Stimulated activated CD8-positive, alpha-beta memory T cell treated with anti-CD3 and anti-CD28 coated beads, Interleukin-7, amount 100 ng/mL, for 1 hour (primary cell): ENCODE results near the gene HS2ST1.
"Not testable (repeated sequence)": the region's sequence is repeated elsewhere in the genome, so short reads cannot be mapped to it uniquely, and the experiment has no call there.

Source experiments
- DNase-seq, 2 donors: peaks; one replicate each; pipeline ENCODE4 v3.0.0-alpha.2; 2020; ENCODE audit warnings: low read depth in 2 of 2

HS2ST1 gene

DNA sequence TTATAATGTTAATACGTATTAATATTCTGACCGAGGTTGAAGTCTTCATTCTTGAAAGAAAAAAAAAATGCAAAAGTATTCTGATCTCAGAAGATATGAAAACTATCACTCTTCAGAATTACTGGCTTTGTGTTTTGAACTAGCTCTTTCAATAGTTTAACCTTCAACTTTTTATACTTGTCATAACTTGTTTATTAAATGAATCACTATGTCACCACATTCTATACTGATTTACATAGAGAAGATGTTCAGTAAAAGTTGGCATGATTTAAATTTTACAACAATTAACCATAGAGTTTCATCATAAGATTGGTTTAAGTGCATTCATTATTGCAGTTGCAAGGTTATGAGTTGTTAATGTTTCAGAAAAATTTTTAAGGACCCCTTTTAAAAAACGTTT lies 57.3 kb downstream of the HS2ST1 start:
- DNase-seq = no peak

DNA sequence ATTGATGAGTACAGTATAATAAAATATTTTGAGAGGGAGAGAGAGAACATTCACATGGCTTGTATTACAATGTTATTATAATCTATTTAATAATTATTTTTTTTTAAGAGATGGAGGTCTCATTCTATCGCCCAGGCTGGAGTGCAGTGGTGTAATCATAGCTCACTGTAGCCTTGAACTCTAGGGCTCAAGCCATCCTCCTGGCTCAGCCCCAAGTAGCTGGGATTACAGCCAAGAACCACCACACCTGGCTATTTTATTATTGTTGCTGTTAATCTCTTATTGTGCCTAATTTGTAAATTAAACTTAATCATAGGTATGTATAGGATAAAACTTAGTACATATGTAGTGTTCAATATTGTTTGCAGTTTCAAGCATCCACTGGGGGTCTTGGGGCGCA lies 57.8 kb downstream of the HS2ST1 start:
- no peak for DNase-seq

DNA sequence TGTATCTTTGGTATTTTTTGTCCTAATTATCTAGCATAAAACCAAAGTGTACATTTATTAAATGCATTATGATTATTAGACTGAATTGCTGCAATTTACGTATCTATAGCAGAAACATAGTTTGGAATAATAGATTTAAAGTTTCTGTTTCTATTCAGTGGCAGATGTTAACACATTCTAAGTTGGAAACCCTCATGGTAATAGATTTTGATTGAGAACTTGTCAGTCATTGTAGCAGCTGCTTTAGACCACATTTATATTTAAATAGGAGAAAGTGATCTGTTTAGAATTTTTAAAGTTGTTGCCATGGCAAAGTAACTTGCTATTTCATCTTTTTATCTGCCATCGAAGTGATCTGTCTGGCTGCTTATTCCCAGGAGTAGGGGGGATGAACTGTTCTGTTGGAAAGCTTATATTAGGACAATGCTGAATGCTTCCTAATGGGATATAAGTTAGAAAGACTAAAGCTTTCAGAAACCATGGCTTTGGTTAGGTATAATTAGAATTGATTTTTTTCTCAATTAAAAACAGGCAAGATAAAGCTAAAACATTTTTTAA lies 61.6 kb downstream of the HS2ST1 start:
- no peak for DNase-seq

DNA sequence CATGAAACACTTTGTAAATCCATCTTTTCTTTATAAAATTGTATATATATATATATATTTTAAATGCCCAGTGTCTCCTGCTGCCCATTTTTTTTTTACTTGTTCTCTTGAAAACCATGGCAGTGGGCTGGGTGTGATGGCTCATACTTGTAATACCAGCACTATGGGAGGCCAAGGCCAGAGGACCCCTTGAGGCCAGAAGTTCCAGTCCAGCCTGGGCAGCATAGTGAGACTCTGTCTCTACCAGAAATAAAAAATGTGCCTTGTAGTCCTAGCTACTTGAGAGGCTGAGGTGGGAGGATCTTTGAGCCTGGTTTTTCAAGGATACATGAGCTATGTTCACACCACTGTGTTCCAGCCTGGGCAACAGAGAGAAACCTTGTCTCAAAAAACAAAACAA lies 62.2 kb downstream of the HS2ST1 start:
- DNase-seq = no peak

DNA sequence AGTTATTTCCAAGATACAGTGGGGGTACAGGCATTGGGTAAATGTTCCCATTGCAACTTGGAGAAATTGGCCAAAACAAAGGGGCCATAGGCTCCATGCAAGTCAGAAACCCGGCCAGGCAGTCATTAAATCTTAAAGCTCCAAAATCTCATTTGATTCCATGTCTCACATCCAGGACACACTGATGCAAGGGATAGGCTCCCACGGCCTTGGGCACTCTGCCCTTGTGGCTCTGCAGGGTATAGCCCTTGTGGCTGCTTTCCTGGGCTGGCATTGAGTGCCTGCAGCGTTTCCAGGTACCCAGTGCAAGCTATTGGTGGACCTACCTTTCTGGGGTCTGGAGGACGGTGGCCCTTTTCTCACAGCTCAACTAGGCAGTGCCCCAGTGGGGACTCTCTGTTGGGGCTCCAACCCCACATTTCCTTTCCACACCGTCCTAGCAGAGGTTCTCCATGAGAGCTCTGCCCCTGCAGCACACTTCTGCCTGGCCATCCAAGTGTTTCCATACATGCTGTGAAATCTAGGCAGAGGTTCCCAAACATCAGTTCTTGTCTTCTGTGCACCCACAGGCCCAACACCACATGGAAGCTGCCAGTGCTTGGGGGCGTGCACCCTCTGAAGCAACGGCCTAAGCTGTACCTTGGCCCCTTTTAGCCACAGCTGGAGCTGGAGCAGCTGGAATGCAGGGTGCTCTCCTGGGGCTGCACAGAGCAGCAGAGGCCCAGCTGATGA lies 67.2 kb downstream of the HS2ST1 start:
- no peak for DNase-seq

DNA sequence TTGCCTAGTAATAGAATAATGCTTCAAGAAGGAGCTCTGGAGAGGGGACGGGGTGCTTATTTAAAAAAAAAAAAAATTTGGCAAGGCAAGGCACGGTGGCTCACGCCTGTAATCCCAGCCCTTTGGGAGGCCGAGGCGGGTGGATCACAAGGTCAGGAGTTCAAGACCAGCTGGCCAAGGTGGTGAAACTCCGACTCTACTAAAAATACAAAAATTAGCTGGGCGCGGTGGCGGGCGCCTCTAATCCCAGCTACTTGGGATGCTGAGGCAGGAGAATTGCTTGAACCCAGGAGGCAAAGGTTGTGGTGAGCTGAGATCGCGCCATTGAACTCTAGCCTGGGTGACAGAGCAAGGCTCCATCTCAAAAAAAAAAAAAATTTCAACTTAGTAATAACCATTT lies 69.2 kb downstream of the HS2ST1 start:
- DNase-seq = not testable (repeated sequence)

DNA sequence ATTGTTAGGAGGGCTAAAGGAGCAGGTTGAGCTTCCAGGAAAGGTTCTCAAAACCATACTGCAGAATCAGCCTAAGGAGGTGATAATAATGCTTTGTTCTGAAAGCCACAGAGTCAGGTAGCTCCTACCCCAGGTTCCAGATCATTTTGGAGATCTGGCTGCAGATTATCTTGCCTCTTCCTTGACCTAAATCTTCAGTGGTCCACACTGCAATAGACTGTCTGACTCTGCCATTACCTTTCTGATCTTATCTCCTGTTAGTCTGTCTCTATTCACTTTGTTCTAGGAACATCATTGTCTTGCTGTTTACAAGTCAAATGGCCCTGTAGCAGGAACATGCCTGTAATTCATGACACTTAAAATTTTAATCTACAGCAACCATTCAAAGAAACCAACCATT lies 73.0 kb downstream of the HS2ST1 start:
- DNase-seq = no peak

DNA sequence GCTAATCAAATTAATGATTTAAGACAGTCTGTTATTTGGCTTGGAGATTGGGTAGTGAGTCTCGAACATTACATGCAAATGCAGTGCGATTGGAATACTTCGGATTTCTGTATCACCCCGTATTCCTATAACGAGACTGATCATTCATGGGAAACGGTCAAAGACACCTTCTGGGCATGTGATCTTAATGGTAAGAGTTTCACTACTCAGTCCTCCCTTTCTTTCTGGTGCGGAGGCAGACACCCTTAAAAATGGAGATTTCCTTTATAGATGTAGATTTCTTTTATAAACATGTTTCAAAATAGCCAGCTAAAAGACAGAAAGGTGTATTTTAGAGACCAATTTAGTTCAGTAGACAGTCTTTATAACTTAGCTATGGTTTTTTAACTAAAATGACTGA lies 74.4 kb downstream of the HS2ST1 start:
- no peak for DNase-seq

DNA sequence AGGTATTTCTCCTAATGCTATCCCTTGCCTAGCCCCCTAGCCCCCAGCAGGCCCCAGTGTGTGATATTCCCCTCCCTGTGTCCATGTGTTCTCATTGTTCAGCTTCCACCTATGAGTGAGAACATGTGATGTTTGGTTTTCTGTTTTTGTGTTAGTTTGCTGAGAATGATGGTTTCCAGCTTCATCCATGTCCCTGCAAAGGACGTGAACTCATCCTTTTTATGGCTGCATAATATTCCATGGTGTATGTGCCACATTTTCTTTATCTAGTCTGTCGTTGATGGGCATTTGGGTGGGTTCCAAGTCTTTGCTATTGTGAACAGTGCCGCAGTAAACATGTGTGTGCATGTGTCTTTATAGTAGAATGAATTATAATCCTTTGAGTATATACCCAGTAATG lies 75.3 kb downstream of the HS2ST1 start:
- DNase-seq = not testable (repeated sequence)

DNA sequence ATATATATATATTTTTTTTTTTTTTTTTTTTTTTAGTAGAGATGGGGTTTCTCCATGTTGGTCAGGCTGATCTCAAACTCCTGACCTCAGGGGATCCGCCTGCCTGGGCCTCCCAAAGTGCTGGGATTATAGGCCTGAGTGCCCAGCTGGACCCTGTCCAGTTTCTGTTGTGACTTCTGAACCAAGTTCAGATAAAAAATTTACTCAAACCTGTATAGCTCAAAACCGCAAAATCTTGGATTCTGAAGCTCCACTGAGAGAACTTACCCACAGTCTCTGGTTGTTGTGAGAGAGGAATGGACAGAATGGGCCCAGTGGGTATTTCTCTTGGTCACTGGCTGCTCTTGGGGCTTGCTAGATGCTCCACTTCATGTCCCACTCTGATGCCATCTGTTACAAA lies 76.4 kb downstream of the HS2ST1 start:
- DNase-seq = no peak

DNA sequence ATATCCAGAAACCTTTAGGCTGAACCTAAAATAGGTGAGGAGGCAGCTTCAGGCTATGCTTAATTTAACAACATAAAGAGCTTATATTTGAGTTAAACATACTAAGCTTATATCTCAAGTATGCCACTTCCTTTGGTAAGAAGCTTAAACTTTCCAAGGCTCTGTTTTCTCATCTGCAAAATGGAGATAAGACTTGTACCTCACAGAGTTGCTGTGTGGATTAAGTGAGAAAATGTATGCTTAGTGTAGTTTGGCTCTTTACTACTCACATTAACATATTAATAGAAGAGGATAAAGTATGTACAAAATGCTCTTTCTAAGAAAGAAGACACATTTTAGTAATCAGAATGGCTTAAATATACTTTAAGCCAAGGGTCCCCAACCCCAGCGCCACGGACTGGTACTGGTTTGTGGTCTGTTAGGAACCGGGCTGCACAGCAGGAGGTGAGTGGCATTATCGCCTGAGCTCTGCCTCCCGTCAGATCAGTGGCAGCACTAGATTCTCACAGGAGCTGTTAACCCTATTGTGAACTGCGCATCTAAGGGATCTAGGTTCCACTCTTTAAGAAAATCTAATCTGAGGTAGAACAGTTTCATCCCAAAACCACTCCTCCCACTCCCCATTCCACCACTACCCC lies 77.2 kb downstream of the HS2ST1 start:
- DNase-seq = no peak

DNA sequence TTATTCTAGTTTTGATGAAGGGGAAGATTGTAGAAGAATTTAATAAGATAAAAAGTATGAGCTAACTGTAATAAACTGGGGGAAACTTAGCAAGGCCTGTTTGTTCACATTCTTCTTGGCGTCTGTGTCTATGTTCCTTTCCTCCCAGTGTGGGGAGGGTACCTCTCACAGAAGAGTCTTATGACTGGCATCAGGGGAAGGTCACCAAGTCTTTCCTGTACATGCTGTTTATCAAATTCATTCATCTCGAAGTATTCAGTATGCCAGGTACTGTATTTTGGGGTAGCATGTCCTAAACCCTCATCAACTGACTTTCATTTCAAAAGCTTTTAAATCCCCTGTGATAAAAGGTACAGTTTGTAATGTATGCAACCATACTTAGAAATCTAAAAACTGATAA lies 78.4 kb downstream of the HS2ST1 start:
- no peak for DNase-seq

DNA sequence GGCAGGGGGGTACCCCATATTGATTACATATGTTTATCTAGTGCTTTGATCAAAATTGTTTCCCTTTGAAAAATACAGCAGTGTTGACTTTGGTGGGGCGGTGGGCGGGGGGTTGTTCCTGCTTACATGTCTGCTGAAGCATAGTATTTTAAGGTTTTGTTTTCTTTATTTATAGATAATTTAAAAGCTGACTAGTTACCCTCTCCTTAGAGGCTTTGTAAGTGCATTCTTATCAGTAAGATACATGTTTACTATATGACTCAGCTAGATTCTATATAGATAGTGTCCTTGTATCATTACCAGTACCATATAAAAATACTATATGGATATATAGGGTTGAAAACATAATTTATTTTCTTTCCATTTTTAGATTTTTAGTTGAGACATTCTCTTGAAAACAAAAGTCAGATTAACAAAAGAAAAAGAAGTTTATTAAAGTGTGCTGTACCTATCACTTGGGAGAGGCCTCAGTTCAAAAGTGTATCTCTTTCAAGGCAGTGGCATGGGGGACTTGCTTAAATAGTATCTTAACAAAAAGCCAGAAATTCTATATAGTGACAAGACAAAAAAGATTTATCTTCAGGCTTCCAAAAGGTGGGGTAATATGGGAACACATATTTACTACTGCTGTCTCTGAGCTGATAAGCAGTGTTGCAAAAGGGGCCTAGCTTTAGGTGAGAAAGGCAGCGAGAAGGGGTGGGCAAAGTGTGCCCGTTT lies 79.0 kb downstream of the HS2ST1 start:
- no peak for DNase-seq

DNA sequence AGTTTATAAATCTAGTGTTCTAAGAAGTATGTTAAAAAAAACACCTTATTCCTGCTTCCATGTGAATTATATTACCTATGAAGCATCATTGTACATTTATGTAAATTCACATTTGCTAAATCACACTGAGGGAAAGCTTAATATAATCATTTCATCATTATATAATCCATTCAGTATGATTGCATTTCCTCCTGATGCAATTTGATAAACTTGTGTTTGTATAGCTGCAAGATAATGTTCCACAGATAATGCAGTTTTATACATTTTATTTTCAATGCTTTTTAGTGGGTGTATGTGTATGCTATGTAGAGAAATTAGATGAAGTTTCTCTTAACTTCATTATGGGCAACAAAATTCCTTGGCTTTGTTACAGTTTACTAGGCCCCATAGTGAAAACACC lies 79.6 kb downstream of the HS2ST1 start:
- no peak for DNase-seq

DNA sequence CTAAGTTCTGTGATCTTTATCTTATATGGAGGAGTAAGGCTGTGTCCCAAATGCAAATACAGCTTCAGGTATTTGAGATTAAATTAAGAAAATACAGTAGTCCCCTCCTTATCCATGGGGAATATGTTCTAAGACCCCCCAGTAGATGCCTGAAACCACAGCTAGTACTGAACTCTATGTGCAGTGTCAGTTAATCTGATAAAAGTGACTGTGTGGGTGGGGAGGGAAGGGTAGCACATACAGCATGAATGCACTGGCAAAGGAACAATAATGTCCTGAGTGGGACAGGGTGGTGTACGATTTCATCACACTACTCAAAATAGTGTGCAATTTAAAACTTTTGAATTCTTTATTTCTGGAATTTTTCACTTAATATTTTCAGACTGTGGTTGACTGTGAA lies 83.1 kb downstream of the HS2ST1 start:
- no peak for DNase-seq

DNA sequence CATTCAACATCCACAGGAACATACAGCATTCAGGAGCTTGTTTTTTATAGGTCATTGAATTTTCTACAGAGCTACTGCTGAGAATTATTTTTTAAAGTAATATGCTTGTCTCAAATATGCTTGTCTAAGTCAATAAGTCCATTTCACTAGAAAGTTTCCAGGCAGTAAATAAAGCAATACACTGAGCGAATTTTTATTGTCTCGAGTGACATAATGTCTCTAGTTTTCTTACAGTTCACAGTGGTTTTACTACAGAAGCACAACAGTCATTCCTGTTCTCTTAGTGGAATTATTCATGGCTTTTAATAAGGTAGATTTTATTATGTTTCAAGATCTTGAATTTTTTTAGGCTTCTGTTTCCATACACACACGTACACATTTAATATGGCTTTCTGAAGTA lies 83.8 kb downstream of the HS2ST1 start:
- no peak for DNase-seq

DNA sequence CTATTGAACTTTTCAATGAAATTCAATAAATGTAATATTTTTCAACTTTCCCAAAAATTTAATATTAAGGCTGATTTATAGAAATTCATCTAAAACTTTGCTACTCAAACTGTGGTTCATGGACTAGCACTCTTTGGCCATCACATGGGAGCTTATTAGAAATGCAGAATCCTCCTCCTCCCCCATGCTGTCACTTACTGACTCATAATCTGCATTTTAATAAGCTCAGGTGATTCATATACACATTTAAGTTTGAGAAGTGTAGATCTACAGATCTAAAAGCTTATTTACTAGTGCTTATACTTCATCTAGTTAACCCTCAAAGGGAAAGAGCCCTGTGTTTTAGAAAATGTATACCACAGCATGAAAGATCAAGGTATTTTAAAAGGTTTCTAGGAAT lies 84.3 kb downstream of the HS2ST1 start:
- DNase-seq = no peak

DNA sequence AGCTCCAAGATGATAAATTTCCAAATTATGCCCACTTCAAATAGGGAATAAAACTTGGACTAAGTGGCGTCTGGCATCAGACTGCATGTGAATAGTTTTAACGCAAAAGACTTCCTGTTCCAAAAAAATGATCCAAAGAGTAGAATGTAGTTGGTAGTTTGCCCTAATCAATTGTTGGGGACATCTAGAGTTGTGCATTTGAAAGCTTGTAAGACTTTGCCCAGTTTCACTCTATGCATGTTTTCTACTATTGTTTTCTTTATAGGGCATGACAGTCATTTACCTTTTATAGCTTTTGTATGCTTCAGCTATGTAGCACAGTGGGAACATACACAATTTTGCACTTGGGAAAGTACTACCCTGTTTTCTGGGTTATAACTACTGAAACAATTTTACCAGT lies 86.0 kb downstream of the HS2ST1 start:
- DNase-seq = no peak

DNA sequence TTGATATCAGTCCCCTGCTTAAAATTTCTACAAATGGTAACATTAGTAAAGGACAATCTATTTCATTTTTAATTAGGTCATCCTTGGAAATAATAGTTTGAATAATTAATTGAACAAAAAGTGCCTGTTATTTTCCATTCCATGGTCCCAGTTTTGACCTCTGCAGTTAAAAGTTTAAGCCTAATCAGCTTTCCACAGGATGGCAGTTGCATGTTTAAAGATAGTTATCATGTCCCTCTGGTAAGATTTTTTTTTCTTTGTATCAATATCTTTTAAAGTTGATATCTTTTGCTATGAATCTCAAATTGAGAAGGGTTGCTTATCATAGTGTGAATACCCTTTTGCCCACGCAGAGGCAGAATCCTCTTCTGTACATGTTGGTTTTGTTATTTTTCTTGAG lies 90.4 kb downstream of the HS2ST1 start:
- DNase-seq = no peak

DNA sequence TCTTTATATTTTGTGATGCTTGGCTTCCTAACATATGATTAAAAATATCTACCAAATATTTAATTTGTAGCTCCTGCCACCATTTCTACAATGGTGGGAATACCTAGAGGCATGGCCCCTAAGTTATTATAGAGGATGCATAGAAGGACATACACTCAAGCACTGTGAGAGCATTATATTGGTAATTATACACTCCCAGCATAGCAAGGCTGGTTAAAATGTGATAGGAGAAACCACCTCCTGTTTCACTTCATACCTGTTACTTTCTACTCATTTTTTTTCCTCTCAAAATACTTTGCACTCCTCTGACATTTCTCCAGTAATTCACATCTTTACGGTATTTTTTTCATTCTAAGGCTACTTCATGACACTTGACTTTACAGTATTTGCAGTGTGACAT lies 92.9 kb downstream of the HS2ST1 start:
- DNase-seq = no peak

DNA sequence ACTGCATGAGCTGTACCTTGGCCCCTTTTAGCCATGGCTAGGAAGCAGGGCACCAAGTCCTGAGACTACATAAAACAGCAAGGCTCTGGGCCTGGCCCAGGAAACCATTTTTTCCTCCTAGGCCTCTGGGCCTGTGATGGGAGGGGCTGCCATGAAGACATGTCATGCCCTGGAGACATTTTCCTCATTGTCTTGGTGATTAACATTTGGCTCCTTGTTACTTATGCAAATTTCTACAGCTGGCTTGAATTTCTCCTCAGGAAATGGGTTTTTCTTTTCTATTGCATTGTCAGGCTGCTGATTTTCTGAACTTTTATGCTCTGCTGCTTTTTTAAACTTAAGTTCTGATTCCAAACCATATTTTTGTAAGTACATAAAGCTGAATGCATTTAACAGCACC lies 99.0 kb downstream of the HS2ST1 start:
- DNase-seq = not testable (repeated sequence)

DNA sequence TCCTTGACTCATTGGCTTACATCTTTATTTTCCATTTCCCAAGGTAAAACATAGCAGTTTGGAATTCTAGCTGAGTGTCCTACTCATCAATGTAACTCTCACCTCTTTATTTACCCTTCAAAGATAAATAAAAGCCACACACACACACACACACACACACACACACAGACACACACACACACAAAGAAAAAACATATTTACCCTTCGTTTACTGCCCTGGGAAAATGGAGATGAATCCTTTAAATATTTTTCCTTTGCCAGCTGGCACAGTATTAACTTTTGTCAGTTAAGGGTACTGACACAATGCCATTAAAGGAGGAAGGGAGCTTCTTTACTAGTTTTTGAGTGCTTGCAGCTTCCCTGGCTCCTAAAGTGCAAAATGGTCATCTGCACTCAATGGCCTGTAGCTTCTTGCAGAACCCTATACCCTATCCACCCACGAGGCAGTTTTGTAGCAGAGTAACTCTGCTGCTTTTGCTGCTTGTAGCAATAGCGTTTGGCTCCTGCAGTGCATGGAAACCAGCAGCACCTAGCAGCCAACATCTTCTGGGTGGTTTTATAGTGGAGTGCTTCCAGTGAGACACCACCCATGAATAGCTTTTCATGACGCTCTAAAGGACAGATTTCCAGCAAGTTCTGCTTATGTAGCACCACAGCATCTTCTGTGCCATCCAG lies 103.7 kb downstream of the HS2ST1 start:
- DNase-seq = no peak
